ENCODE results near the gene ZNF232. TPM values are rescaled to one million over a fixed set of nuclear protein-coding genes. Genes with fewer than 3 reads are reported as not detected.
"Not testable (repeated sequence)": the region's sequence is repeated elsewhere in the genome, so short reads cannot be mapped to it uniquely, and the experiment has no call there.

ZNF232 gene
- total and polyA plus RNA-seq, 2 of the 13 experiments (the other 11 are each of a cell fraction or from before 2014, with no cell fraction given) = 7.8 to 28.7 TPM

- TF ChIP-seq, protein P1, sequence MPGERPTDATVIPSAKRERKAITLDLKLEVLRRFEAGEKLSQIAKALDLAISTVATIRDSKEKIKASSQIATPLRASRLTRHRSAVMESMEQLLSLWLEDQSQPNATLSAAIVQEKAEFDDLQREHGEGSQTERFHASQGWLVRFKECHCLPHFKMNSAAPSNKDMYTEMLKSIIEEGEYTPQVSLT (CRISPR knock-in tag; IDR thresholded peaks at IDR 0.05; ENCODE audit: borderline replicate concordance, low read depth) = no peak
- TF ChIP-seq NONO (IDR thresholded peaks at IDR 0.05) = no peak
- no peak for TF ChIP-seq NONO (CRISPR knock-in tag; conservative IDR thresholded peaks at IDR 0.05)
- TF ChIP-seq ZNF660 (CRISPR knock-in tag; IDR thresholded peaks at IDR 0.05; ENCODE audit: borderline replicate concordance, low read depth) = no peak
- 0 out of 2 replicates have a peak, but pooled peaks have one; percentile 29 for TF ChIP-seq PAXIP1 (CRISPR knock-in tag; conservative IDR thresholded peaks at IDR 0.05)
- TF ChIP-seq, protein P2, sequence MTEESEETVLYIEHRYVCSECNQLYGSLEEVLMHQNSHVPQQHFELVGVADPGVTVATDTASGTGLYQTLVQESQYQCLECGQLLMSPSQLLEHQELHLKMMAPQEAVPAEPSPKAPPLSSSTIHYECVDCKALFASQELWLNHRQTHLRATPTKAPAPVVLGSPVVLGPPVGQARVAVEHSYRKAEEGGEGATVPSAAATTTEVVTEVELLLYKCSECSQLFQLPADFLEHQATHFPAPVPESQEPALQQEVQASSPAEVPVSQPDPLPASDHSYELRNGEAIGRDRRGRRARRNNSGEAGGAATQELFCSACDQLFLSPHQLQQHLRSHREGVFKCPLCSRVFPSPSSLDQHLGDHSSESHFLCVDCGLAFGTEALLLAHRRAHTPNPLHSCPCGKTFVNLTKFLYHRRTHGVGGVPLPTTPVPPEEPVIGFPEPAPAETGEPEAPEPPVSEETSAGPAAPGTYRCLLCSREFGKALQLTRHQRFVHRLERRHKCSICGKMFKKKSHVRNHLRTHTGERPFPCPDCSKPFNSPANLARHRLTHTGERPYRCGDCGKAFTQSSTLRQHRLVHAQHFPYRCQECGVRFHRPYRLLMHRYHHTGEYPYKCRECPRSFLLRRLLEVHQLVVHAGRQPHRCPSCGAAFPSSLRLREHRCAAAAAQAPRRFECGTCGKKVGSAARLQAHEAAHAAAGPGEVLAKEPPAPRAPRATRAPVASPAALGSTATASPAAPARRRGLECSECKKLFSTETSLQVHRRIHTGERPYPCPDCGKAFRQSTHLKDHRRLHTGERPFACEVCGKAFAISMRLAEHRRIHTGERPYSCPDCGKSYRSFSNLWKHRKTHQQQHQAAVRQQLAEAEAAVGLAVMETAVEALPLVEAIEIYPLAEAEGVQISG (CRISPR knock-in tag; IDR thresholded peaks at IDR 0.05) = no peak
- TF ChIP-seq CCAR2 (optimal IDR thresholded peaks at IDR 0.05; ENCODE audit: low read depth, low read length) = no peak
- TF ChIP-seq, protein P3, sequence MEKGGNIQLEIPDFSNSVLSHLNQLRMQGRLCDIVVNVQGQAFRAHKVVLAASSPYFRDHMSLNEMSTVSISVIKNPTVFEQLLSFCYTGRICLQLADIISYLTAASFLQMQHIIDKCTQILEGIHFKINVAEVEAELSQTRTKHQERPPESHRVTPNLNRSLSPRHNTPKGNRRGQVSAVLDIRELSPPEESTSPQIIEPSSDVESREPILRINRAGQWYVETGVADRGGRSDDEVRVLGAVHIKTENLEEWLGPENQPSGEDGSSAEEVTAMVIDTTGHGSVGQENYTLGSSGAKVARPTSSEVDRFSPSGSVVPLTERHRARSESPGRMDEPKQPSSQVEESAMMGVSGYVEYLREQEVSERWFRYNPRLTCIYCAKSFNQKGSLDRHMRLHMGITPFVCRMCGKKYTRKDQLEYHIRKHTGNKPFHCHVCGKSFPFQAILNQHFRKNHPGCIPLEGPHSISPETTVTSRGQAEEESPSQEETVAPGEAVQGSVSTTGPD (CRISPR knock-in tag; IDR thresholded peaks at IDR 0.05) = no peak
- TF ChIP-seq ZNF703 (CRISPR knock-in tag; IDR thresholded peaks at IDR 0.05; ENCODE audit: borderline replicate concordance) = no peak
Observed at GRCh38 chr17:5135726-5136579, 24.3 kb upstream of the ZNF232 start (continued).

- FAIRE-seq; H3K36me3 ChIP-seq (replicated peaks in 1 of 2; ENCODE audit: control insufficient read depth in 1 of 2, insufficient read depth in 2 of 2, low read length in 2 of 2); POLR2A ChIA-PET; H4K20me1 ChIP-seq (ENCODE audit: insufficient read depth, low read length); H3K4me3 ChIP-seq (replicated peaks in 1 of 3; ENCODE audit: insufficient read depth in 1 of 3, low read depth in 2 of 3, low read length in 3 of 3); H3K27ac ChIP-seq (ENCODE audit: extremely low read length, insufficient read depth, low read length); H3K9ac ChIP-seq (ENCODE audit: insufficient read depth, low read depth, low read length); H3K9me3 ChIP-seq (ENCODE audit: low read length); DNase-seq (ENCODE audit: low spot score); intact Hi-C loops (cut with micrococcal nuclease; ENCODE audit: unreplicated experiment); H3K4me2 ChIP-seq (ENCODE audit: low read depth, low read length); BruUV-seq (replicated peaks); CTCF ChIA-PET (ENCODE audit: low intra/inter-chr PET ratio, low total read pairs); ATAC-seq; in situ Hi-C loops (cut with HindIII; ENCODE audit: extremely low pct_ligation_motif_present, low pct_unique_long_range_greater_than_20kb); H3K79me2 ChIP-seq (ENCODE audit: insufficient read depth, low read length); H2AFZ ChIP-seq (ENCODE audit: low read length): not testable (repeated sequence)
- 39% methylated on average over 4 of the region's 8 CpGs for WGBS (ENCODE audit: low lambda C conversion rate)
- H3K27me3 ChIP-seq (ENCODE audit: control insufficient read depth in 1 of 2, insufficient read depth in 2 of 2, low read length in 2 of 2) = peaks cover 2 to 22% of the 10 kb centered on the region in 2 experiments; a peak in 4 of 5 replicates
- peaks cover 20% of the 10 kb centered on the region for H3K4me1 ChIP-seq (ENCODE audit: insufficient read depth, low read length)
Observed at GRCh38 chr17:5135131-5135712, 23.5 kb upstream of the ZNF232 start.
